ENCODE data around the gene CTNND1. TPM values are rescaled to one million over a fixed set of nuclear protein-coding genes. Genes with fewer than 3 reads are reported as not detected.
A peak's percentile ranks its signal among the peaks of the same experiment; 100 is the strongest.
"Not testable (repeated sequence)": the region's sequence is repeated elsewhere in the genome, so short reads cannot be mapped to it uniquely, and the experiment has no call there.

Gene CTNND1
- total RNA-seq, 6 donors from 2014 or later = 136 to 232 (median 214) TPM

GRCh38 chr11:57819252-57819979 lies 57.8 kb downstream of the CTNND1 start:
- no peaks in the 10 kb centered on the region for H3K9me3 ChIP-seq
- TF ChIP-seq CTCF (IDR thresholded peaks at IDR 0.05) (no peak), POLR2A (IDR thresholded peaks at IDR 0.05) (no peak), POLR2AphosphoS5 (IDR thresholded peaks at IDR 0.05) (no peak), EP300 (IDR thresholded peaks at IDR 0.05) (no peak)
- no peaks in the 10 kb centered on the region for H3K27me3 ChIP-seq
- no peak overlapping the region for H3K4me3 ChIP-seq
- DNase-seq (no peak), ATAC-seq (ENCODE audit: low FRiP score in 2 of 2) (no peak)
- H3K27ac ChIP-seq = no peak overlapping the region
- H3K36me3 ChIP-seq = peaks cover 33 to 54% (median 36%) of the 10 kb centered on the region in 4 donors
- peaks cover 0 to 9% (median 3%) of the 10 kb centered on the region in 4 donors for H3K4me1 ChIP-seq
- WGBS, 2 donors = 67 to 76% methylated on average over 7 of the region's 7 CpGs

GRCh38 chr11:57823859-57824258 lies 62.3 kb downstream of the CTNND1 start:
- Histone ChIP-seq H3K27ac (no peak overlapping the region), H3K9me3 (no peaks in the 10 kb centered on the region), H3K36me3 (peaks cover 0 to 10% (median 0%) of the 10 kb centered on the region in 4 donors), H3K4me1 (peaks cover 0 to 7% (median 3%) of the 10 kb centered on the region in 4 donors), H3K27me3 (no peaks in the 10 kb centered on the region), H3K4me3 (no peak overlapping the region)
- ATAC-seq (ENCODE audit: low FRiP score in 2 of 2) (no peak), DNase-seq (no peak)
- WGBS, 2 donors = 90 to 94% methylated on average over 1 of the region's 1 CpG
- TF ChIP-seq CTCF (IDR thresholded peaks at IDR 0.05) (no peak), POLR2AphosphoS5 (IDR thresholded peaks at IDR 0.05) (no peak), EP300 (IDR thresholded peaks at IDR 0.05) (no peak), POLR2A (IDR thresholded peaks at IDR 0.05) (no peak)

- DNase-seq = no peak
- no peak for ATAC-seq (ENCODE audit: low FRiP score in 2 of 2)
- Histone ChIP-seq H3K27ac (no peak overlapping the region), H3K4me3 (no peak overlapping the region), H3K4me1 (no peaks in the 10 kb centered on the region), H3K36me3 (no peaks in the 10 kb centered on the region), H3K27me3 (no peaks in the 10 kb centered on the region), H3K9me3 (no peaks in the 10 kb centered on the region)
- 95 to 96% methylated on average over 1 of the region's 1 CpG for WGBS, 2 donors
- no peak for TF ChIP-seq POLR2A (IDR thresholded peaks at IDR 0.05)
- TF ChIP-seq EP300 (IDR thresholded peaks at IDR 0.05) = no peak
- TF ChIP-seq CTCF (IDR thresholded peaks at IDR 0.05) = no peak
- TF ChIP-seq POLR2AphosphoS5 (IDR thresholded peaks at IDR 0.05) = no peak
Measured at GRCh38 chr11:57834852-57835251, 73.2 kb downstream of the CTNND1 start.

GRCh38 chr11:57838609-57839008 lies 77.0 kb downstream of the CTNND1 start:
- 95 to 96% methylated on average over 3 of the region's 3 CpGs for WGBS, 2 donors
- ATAC-seq (ENCODE audit: low FRiP score in 2 of 2); H3K4me1 ChIP-seq; H3K4me3 ChIP-seq; H3K27ac ChIP-seq; DNase-seq; H3K27me3 ChIP-seq; H3K9me3 ChIP-seq; H3K36me3 ChIP-seq: not testable (repeated sequence)

GRCh38 chr11:57842873-57843272 lies 81.3 kb downstream of the CTNND1 start:
- WGBS, 2 donors = 16 to 34% methylated on average over 1 of the region's 1 CpG
- DNase-seq = no peak
- Histone ChIP-seq H3K9me3 (no peaks in the 10 kb centered on the region), H3K4me1 (peaks cover 0 to 3% (median 0%) of the 10 kb centered on the region in 4 donors), H3K27ac (no peak overlapping the region), H3K36me3 (no peaks in the 10 kb centered on the region), H3K4me3 (no peak overlapping the region), H3K27me3 (no peaks in the 10 kb centered on the region)
- ATAC-seq (ENCODE audit: low FRiP score in 2 of 2) = peak in 1 of 2 donors; percentile 53
- TF ChIP-seq CTCF (IDR thresholded peaks at IDR 0.05) = no peak
- TF ChIP-seq EP300 (IDR thresholded peaks at IDR 0.05) = peak in 1 of 4 donors; percentile 16
